ENCODE data around the gene CASS4.

DNA sequence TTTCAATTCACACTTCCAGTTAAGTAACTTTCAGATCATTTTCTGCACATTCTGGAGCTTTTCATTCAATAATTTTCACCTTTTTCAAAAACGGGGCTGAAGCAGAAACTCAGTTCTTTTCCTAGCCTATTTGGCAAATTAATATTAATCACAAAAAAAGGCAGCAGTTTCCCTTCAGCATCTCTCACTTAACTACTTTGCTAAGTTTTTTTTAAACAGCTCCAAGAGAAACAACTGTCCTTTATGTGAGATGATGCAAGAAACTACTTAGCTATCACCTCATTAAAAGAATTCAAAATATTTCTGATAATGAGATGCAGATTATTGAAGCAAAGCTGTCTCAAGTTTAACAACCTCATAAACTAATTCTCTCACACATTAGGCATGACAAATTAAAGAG is 11.8 kb downstream of the CASS4 start:
- TF ChIP-seq CTCF (IDR thresholded peaks at IDR 0.05), result no peak
- TF ChIP-seq, protein P1, sequence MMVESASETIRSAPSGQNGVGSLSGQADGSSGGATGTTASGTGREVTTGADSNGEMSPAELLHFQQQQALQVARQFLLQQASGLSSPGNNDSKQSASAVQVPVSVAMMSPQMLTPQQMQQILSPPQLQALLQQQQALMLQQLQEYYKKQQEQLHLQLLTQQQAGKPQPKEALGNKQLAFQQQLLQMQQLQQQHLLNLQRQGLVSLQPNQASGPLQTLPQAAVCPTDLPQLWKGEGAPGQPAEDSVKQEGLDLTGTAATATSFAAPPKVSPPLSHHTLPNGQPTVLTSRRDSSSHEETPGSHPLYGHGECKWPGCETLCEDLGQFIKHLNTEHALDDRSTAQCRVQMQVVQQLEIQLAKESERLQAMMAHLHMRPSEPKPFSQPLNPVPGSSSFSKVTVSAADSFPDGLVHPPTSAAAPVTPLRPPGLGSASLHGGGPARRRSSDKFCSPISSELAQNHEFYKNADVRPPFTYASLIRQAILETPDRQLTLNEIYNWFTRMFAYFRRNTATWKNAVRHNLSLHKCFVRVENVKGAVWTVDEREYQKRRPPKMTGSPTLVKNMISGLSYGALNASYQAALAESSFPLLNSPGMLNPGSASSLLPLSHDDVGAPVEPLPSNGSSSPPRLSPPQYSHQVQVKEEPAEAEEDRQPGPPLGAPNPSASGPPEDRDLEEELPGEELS (CRISPR knock-in tag; IDR thresholded peaks at IDR 0.05), result no peak
- TF ChIP-seq USF2 (CRISPR knock-in tag; IDR thresholded peaks at IDR 0.05), result no peak
- TF ChIP-seq NFYB (CRISPR knock-in tag; conservative IDR thresholded peaks at IDR 0.05; ENCODE audit: low read depth), result no peak
- no peak for TF ChIP-seq KAT7 (CRISPR knock-in tag; IDR thresholded peaks at IDR 0.05; ENCODE audit: borderline replicate concordance)
- no peak for TF ChIP-seq NR3C1 (CRISPR knock-in tag; conservative IDR thresholded peaks at IDR 0.05; ENCODE audit: low read depth)
- TF ChIP-seq MAX (CRISPR knock-in tag; IDR thresholded peaks at IDR 0.05), result no peak
- no peak for TF ChIP-seq ZNF396 (CRISPR knock-in tag; IDR thresholded peaks at IDR 0.05; ENCODE audit: borderline replicate concordance)
- no peak for TF ChIP-seq FOXP1 (CRISPR knock-in tag; IDR thresholded peaks at IDR 0.05; ENCODE audit: borderline replicate concordance)
- TF ChIP-seq ETV6 (CRISPR knock-in tag; IDR thresholded peaks at IDR 0.05), result no peak
- no peak for TF ChIP-seq ZNF138 (CRISPR knock-in tag; conservative IDR thresholded peaks at IDR 0.05)
- TF ChIP-seq SP1 (CRISPR knock-in tag; conservative IDR thresholded peaks at IDR 0.05), result no peak
- TF ChIP-seq, protein P2, sequence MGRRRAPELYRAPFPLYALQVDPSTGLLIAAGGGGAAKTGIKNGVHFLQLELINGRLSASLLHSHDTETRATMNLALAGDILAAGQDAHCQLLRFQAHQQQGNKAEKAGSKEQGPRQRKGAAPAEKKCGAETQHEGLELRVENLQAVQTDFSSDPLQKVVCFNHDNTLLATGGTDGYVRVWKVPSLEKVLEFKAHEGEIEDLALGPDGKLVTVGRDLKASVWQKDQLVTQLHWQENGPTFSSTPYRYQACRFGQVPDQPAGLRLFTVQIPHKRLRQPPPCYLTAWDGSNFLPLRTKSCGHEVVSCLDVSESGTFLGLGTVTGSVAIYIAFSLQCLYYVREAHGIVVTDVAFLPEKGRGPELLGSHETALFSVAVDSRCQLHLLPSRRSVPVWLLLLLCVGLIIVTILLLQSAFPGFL (CRISPR knock-in tag; IDR thresholded peaks at IDR 0.05; ENCODE audit: borderline replicate concordance), result no peak
- TF ChIP-seq, protein P3, sequence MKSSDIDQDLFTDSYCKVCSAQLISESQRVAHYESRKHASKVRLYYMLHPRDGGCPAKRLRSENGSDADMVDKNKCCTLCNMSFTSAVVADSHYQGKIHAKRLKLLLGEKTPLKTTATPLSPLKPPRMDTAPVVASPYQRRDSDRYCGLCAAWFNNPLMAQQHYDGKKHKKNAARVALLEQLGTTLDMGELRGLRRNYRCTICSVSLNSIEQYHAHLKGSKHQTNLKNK (CRISPR knock-in tag; IDR thresholded peaks at IDR 0.05), result no peak
